Mucosa of rectum (tissue), 2 donors: ENCODE results near the gene CATSPERD.
"Not testable (repeated sequence)": the region's sequence is repeated elsewhere in the genome, so short reads cannot be mapped to it uniquely, and the experiment has no call there.

Source experiments
- H3K27ac ChIP-seq, 2 donors: one replicate each; pipeline ENCODE4 v1.7.0; 2013; ENCODE audit warnings: inconsistent platforms in 2 of 2, low read depth in 2 of 2, low read length in 2 of 2
- H3K27me3 ChIP-seq, 2 donors: one replicate each; pipeline ENCODE4 v1.7.0; 2013; ENCODE audit warnings: low read length in 2 of 2; ENCODE audit not compliant: control insufficient read depth in 2 of 2, insufficient read depth in 2 of 2
- H3K36me3 ChIP-seq, 2 donors: one replicate each; pipeline ENCODE4 v1.7.0; 2013; ENCODE audit warnings: low read length in 2 of 2; ENCODE audit not compliant: control insufficient read depth in 2 of 2, insufficient read depth in 2 of 2
- H3K4me1 ChIP-seq, 2 donors: one replicate each; pipeline ENCODE4 v1.7.0; 2013; ENCODE audit warnings: low read length in 2 of 2, mild to moderate bottlenecking in 1 of 2; ENCODE audit not compliant: control insufficient read depth in 2 of 2, insufficient read depth in 2 of 2
- H3K4me3 ChIP-seq, 2 donors: one replicate each; pipeline ENCODE4 v1.7.0; 2013; ENCODE audit warnings: low read length in 2 of 2
- H3K9ac ChIP-seq, 2 donors: one replicate each; pipeline ENCODE4 v1.7.0; 2013; ENCODE audit warnings: low read length in 2 of 2, low read depth in 1 of 2, mild to moderate bottlenecking in 1 of 2
- H3K9me3 ChIP-seq, 2 donors: one replicate each; pipeline ENCODE4 v1.7.0; 2013; ENCODE audit warnings: low read length in 2 of 2; ENCODE audit not compliant: control insufficient read depth in 2 of 2
- donor health status: healthy.
- donor health status: Normal muscosa, but diverticular disease.

CATSPERD gene

DNA sequence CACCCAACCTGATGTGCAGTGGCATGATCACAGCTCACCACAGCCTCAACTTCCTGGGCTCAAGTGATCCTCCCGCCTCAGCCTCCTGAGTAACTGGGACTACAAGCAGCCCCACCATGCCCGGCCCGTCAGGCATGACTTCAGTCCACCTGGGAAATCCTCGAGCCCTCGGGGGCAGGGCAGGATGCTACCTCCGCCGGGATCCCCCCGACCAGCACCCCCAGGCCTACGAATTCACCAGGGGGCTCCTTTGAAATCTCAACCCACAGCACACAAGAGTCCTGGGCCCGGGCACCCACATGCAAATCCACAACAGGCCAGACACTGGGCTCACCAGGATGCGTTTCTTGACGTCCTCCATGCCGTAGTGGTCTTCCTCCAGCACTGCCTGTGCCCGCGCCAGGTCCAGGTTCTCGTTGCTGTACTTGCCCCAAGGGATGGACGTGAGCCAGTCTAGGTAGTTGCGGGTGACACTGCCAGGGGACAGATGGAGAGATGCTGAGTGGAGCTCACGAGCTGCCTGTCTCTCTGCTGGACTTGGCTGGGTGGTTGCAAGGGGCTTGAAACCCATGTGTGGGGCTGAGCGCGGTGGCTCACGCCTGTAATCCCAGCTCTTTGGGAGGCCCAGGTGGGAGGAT lies 19.9 kb upstream of the CATSPERD start:
- Histone ChIP-seq H3K9me3 (no peaks in the 10 kb centered on the region), H3K27ac (no peak overlapping the region), H3K27me3 (no peaks in the 10 kb centered on the region), H3K9ac (no peak overlapping the region), H3K36me3 (peaks cover 34 to 43% of the 10 kb centered on the region in 2 donors), H3K4me1 (no peaks in the 10 kb centered on the region), H3K4me3 (no peak overlapping the region)

DNA sequence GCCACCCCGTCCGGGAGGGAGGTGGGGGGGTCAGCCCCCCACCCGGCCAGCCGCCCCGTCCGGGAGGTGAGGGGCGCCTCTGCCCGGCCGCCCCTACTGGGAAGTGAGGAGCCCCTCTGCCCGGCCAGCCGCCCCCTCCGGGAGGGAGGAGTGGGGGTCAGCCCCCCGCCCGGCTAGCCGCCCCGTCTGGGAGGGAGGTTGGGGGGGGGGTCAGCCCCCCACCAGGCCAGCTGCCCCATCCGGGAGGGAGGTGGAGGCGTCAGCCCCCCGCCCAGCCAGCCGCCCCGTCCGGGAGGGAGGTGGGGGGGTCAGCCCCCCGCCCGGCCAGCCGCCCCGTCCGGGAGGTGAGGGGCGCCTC lies 18.4 kb upstream of the CATSPERD start:
- not testable (repeated sequence) for H3K4me1 ChIP-seq, H3K9me3 ChIP-seq
- peaks cover 35 to 37% of the 10 kb centered on the region in 2 donors for H3K36me3 ChIP-seq

DNA sequence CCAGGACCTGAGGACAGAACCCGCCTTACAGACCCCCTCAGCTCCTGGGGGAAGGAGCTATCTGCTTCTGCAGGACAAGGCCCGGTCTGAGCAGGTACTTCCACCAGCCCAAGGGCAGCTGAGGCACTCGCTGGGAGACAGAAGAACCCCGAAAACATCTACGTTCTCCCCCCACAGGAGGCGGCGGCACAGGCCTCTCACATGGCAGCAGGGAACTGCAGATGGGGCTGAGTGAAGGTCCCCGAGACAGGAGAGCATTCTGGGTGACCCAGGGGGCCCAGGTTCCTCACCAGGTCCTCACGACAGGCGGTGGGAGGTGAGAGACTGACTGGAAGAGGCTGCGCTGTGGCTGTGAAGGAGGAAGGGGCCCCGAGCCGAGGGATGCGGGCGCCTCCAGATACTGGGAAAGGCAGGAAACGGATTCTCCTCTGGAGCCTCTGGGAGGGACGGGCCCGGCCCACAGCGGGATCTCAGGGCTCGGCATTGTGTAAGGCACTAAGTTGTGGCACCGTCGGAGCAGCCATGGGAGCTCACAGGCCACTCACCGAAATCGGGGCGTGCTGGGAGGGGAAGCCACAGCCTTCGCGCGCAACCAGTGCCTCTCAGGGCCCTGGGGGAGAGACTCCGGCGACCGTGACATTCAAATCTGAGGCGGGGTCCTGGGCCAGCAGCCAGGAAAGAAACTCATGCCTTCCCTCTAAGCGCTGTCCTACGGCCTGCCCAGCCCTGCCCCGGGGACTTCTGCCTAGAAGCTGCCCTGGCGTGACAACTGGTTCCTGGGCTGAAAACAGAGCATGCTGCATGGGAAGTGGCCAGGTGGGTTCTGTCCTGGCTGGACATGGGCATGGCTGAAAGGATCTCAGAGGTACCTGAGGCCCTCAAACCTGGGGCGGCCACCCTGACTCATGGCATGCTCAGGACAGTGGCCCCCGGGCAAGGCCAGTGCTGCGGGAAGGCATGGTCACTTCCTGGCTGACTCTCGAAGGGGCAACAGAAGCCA lies 16.3 kb upstream of the CATSPERD start:
- Histone ChIP-seq H3K9me3 (no peaks in the 10 kb centered on the region), H3K4me3 (no peak overlapping the region), H3K27me3 (no peaks in the 10 kb centered on the region), H3K9ac (no peak overlapping the region), H3K36me3 (peaks cover 33 to 40% of the 10 kb centered on the region in 2 donors), H3K4me1 (no peaks in the 10 kb centered on the region), H3K27ac (no peak overlapping the region)

More for the DNA sequence above, 18.4 kb upstream of the CATSPERD start:
- not testable (repeated sequence) for H3K27ac ChIP-seq, H3K27me3 ChIP-seq, H3K4me3 ChIP-seq, H3K9ac ChIP-seq

DNA sequence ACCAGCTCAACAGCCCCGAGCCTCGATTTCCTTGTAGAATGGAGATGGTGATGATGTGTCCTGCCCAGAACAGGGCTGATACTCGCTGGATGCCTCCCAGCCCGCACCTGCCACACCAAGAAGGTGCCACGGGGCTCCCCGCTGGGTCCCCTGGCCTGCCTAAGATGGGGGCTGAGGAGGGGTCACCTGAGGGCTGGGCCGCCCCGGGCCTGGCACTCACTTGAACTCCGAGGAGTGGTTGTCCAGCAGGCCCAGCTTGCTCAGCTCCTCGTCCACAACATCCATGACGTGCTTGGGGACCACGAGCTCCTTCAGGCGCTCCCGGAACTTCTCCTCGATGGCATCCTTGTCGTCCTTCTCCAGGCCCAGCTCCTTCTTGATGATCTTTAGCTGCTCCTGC lies 14.9 kb upstream of the CATSPERD start:
- H3K27ac ChIP-seq = no peak overlapping the region
- no peak overlapping the region for H3K4me3 ChIP-seq
- H3K36me3 ChIP-seq = peaks cover 36 to 40% of the 10 kb centered on the region in 2 donors

GRCh38 chr19:5706876-5707573 lies 13.4 kb upstream of the CATSPERD start:
- no peak overlapping the region for H3K27ac ChIP-seq

More for the DNA sequence above, 14.9 kb upstream of the CATSPERD start:
- no peaks in the 10 kb centered on the region for H3K9me3 ChIP-seq
- H3K9ac ChIP-seq = no peak overlapping the region
- H3K27me3 ChIP-seq = no peaks in the 10 kb centered on the region
- H3K4me1 ChIP-seq = no peaks in the 10 kb centered on the region

GRCh38 chr19:5707576-5708575 lies 12.6 kb upstream of the CATSPERD start:
- Histone ChIP-seq H3K36me3 (peaks cover 57 to 58% of the 10 kb centered on the region in 2 donors), H3K27me3 (no peaks in the 10 kb centered on the region), H3K4me3 (no peak overlapping the region), H3K27ac (no peak overlapping the region), H3K9me3 (no peaks in the 10 kb centered on the region), H3K9ac (no peak overlapping the region), H3K4me1 (no peaks in the 10 kb centered on the region)

More at GRCh38 chr19:5706876-5707573, 13.4 kb upstream of the CATSPERD start:
- no peak overlapping the region for H3K9ac ChIP-seq
- no peaks in the 10 kb centered on the region for H3K9me3 ChIP-seq
- H3K4me3 ChIP-seq = no peak overlapping the region
- no peaks in the 10 kb centered on the region for H3K27me3 ChIP-seq
- H3K36me3 ChIP-seq = peaks cover 48 to 51% of the 10 kb centered on the region in 2 donors
- no peaks in the 10 kb centered on the region for H3K4me1 ChIP-seq

- Histone ChIP-seq H3K27ac (no peak overlapping the region), H3K9ac (no peak overlapping the region), H3K4me3 (no peak overlapping the region), H3K27me3 (no peaks in the 10 kb centered on the region), H3K9me3 (no peaks in the 10 kb centered on the region), H3K4me1 (peaks cover 0 to 2% of the 10 kb centered on the region in 2 donors), H3K36me3 (peaks cover 40 to 52% of the 10 kb centered on the region in 2 donors)
Measured at GRCh38 chr19:5711025-5711424, 9.4 kb upstream of the CATSPERD start.

DNA sequence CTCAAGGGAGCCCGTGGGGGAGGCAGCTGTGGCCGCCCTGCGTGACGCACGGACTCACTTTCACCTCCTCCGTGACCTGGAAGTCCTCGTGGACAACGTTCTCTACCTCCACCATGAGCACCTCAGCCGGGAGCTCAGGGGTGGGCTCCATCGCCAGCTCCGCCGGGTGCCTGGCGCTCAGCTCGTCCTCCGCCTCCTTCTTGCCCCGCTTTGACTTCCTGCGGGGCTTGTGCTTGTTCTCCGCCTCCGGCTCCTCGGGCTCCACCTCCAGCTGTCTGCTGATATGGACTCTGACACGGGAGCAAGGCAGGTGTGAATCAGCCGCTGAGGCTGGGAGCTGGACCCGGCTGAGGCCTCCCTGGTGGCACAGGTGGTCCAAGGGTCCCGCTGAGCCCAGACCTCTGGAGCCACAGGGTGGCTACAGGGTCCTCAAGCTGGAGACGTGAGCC lies 8.7 kb upstream of the CATSPERD start:
- H3K36me3 ChIP-seq = peaks cover 36 to 49% of the 10 kb centered on the region in 2 donors
- no peak overlapping the region for H3K4me3 ChIP-seq
- no peaks in the 10 kb centered on the region for H3K9me3 ChIP-seq
- H3K27ac ChIP-seq = no peak overlapping the region
- no peak overlapping the region for H3K9ac ChIP-seq
- peaks cover 0 to 2% of the 10 kb centered on the region in 2 donors for H3K4me1 ChIP-seq
- no peaks in the 10 kb centered on the region for H3K27me3 ChIP-seq

- Histone ChIP-seq H3K36me3 (peaks cover 24 to 35% of the 10 kb centered on the region in 2 donors), H3K4me3 (no peak overlapping the region), H3K9ac (no peak overlapping the region), H3K4me1 (peaks cover 0 to 2% of the 10 kb centered on the region in 2 donors), H3K9me3 (no peaks in the 10 kb centered on the region), H3K27ac (no peak overlapping the region), H3K27me3 (no peaks in the 10 kb centered on the region)
Measured at GRCh38 chr19:5713228-5713627, 7.2 kb upstream of the CATSPERD start.
